ENCODE data around the gene UVRAG. TPM values are rescaled to one million over a fixed set of nuclear protein-coding genes. Genes with fewer than 3 reads are reported as not detected.

The UVRAG gene
- total RNA-seq, 1 donor from 2014 or later: 20.2 TPM

- Mint-ChIP-seq H3K9me3 (ENCODE audit: unreplicated experiment) (no peaks in the 10 kb centered on the region), H3K36me3 (ENCODE audit: unreplicated experiment) (no peaks in the 10 kb centered on the region), H3K4me3 (ENCODE audit: unreplicated experiment) (no peak overlapping the region), H3K27me3 (ENCODE audit: unreplicated experiment) (peaks cover 31% of the 10 kb centered on the region), H3K27ac (ENCODE audit: unreplicated experiment) (no peak overlapping the region), H3K4me1 (ENCODE audit: unreplicated experiment) (peaks cover 3% of the 10 kb centered on the region)
- TF ChIP-seq CTCF (IDR thresholded peaks at IDR 0.05): no peak
- DNase-seq (ENCODE audit: extremely low spot score, unreplicated experiment): no peak
Observed at GRCh38 chr11:75773595-75774353, 41.2 kb upstream of the UVRAG start.

GRCh38 chr11:75775056-75775455 is 40.0 kb upstream of the UVRAG start:
- Mint-ChIP-seq H3K36me3 (ENCODE audit: unreplicated experiment) (no peaks in the 10 kb centered on the region), H3K4me1 (ENCODE audit: unreplicated experiment) (no peaks in the 10 kb centered on the region), H3K27me3 (ENCODE audit: unreplicated experiment) (peaks cover 21% of the 10 kb centered on the region), H3K27ac (ENCODE audit: unreplicated experiment) (no peak overlapping the region), H3K9me3 (ENCODE audit: unreplicated experiment) (no peaks in the 10 kb centered on the region), H3K4me3 (ENCODE audit: unreplicated experiment) (no peak overlapping the region)
- TF ChIP-seq CTCF (IDR thresholded peaks at IDR 0.05): no peak
- DNase-seq (ENCODE audit: extremely low spot score, unreplicated experiment): no peak

- Mint-ChIP-seq H3K9me3 (ENCODE audit: unreplicated experiment) (no peaks in the 10 kb centered on the region), H3K36me3 (ENCODE audit: unreplicated experiment) (no peaks in the 10 kb centered on the region), H3K27me3 (ENCODE audit: unreplicated experiment) (peaks cover 6% of the 10 kb centered on the region), H3K4me3 (ENCODE audit: unreplicated experiment) (no peak overlapping the region), H3K27ac (ENCODE audit: unreplicated experiment) (no peak overlapping the region), H3K4me1 (ENCODE audit: unreplicated experiment) (no peaks in the 10 kb centered on the region)
- TF ChIP-seq CTCF (IDR thresholded peaks at IDR 0.05): no peak
- no peak for DNase-seq (ENCODE audit: extremely low spot score, unreplicated experiment)
Observed at GRCh38 chr11:75776546-75776945, 38.5 kb upstream of the UVRAG start.

- no peak overlapping the region for H3K4me3 Mint-ChIP-seq (ENCODE audit: unreplicated experiment)
- no peak for DNase-seq (ENCODE audit: extremely low spot score, unreplicated experiment)
- H3K9me3 Mint-ChIP-seq (ENCODE audit: unreplicated experiment): no peaks in the 10 kb centered on the region
- TF ChIP-seq CTCF (IDR thresholded peaks at IDR 0.05): no peak
- H3K36me3 Mint-ChIP-seq (ENCODE audit: unreplicated experiment): no peaks in the 10 kb centered on the region
- no peaks in the 10 kb centered on the region for H3K27me3 Mint-ChIP-seq (ENCODE audit: unreplicated experiment)
- no peaks in the 10 kb centered on the region for H3K4me1 Mint-ChIP-seq (ENCODE audit: unreplicated experiment)
- H3K27ac Mint-ChIP-seq (ENCODE audit: unreplicated experiment): no peak overlapping the region
Observed at GRCh38 chr11:75777461-75778110, 37.4 kb upstream of the UVRAG start.

- no peaks in the 10 kb centered on the region for H3K4me1 Mint-ChIP-seq (ENCODE audit: unreplicated experiment)
- DNase-seq (ENCODE audit: extremely low spot score, unreplicated experiment): no peak
- H3K27ac Mint-ChIP-seq (ENCODE audit: unreplicated experiment): no peak overlapping the region
- H3K36me3 Mint-ChIP-seq (ENCODE audit: unreplicated experiment): no peaks in the 10 kb centered on the region
- no peaks in the 10 kb centered on the region for H3K27me3 Mint-ChIP-seq (ENCODE audit: unreplicated experiment)
- H3K4me3 Mint-ChIP-seq (ENCODE audit: unreplicated experiment): no peak overlapping the region
- TF ChIP-seq CTCF (IDR thresholded peaks at IDR 0.05): no peak
- H3K9me3 Mint-ChIP-seq (ENCODE audit: unreplicated experiment): no peaks in the 10 kb centered on the region
Observed at GRCh38 chr11:75778962-75779361, 36.0 kb upstream of the UVRAG start.

Data from osteocyte (in vitro differentiated cells).